HG02943 (cell line): Measurements from ENCODE around the gene PTPN21.

ENCODE experiments used
- ATAC-seq: cut with Tn5 transposase; IDR thresholded peaks from one replicate; pipeline ENCODE4 v1.9.1; 2021; ENCODE audit warnings: mild to moderate bottlenecking, low read depth, moderate library complexity; ENCODE audit not compliant: unreplicated experiment

The PTPN21 gene

GRCh38 chr14:88515499-88516221, 39.1 kb downstream of the PTPN21 start:
- ATAC-seq, result no peak

- ATAC-seq, result no peak
Measured at GRCh38 chr14:88507208-88507607, 47.6 kb downstream of the PTPN21 start.

- ATAC-seq, result no peak
Measured at GRCh38 chr14:88505621-88506020, 49.2 kb downstream of the PTPN21 start.

GRCh38 chr14:88504602-88505001, 50.2 kb downstream of the PTPN21 start:
- no peak for ATAC-seq

GRCh38 chr14:88503754-88504406, 50.9 kb downstream of the PTPN21 start:
- ATAC-seq, result no peak

- ATAC-seq, result no peak
Measured at GRCh38 chr14:88502740-88503139, 52.1 kb downstream of the PTPN21 start.

GRCh38 chr14:88500611-88501010, 54.2 kb downstream of the PTPN21 start:
- ATAC-seq, result no peak

GRCh38 chr14:88499225-88499624, 55.6 kb downstream of the PTPN21 start:
- no peak for ATAC-seq

- no peak for ATAC-seq
Measured at GRCh38 chr14:88496414-88496813, 58.4 kb downstream of the PTPN21 start.

GRCh38 chr14:88493392-88494185, 61.2 kb downstream of the PTPN21 start:
- ATAC-seq, result no peak

GRCh38 chr14:88492272-88493089, 62.3 kb downstream of the PTPN21 start:
- ATAC-seq, result peak; percentile 72

- ATAC-seq, result no peak
Measured at GRCh38 chr14:88490168-88490567, 64.6 kb downstream of the PTPN21 start.

- ATAC-seq, result no peak
Measured at GRCh38 chr14:88488897-88489296, 65.9 kb downstream of the PTPN21 start.

GRCh38 chr14:88488081-88488480, 66.7 kb downstream of the PTPN21 start:
- no peak for ATAC-seq

GRCh38 chr14:88482524-88482923, 72.3 kb downstream of the PTPN21 start:
- ATAC-seq, result no peak

GRCh38 chr14:88481794-88482193, 73.0 kb downstream of the PTPN21 start:
- ATAC-seq, result no peak

- no peak for ATAC-seq
Measured at GRCh38 chr14:88481059-88481458, 73.7 kb downstream of the PTPN21 start.

GRCh38 chr14:88479574-88479987, 75.2 kb downstream of the PTPN21 start:
- no peak for ATAC-seq

- no peak for ATAC-seq
Measured at GRCh38 chr14:88478931-88479330, 75.9 kb downstream of the PTPN21 start.

GRCh38 chr14:88477513-88478250, 77.1 kb downstream of the PTPN21 start:
- ATAC-seq, result no peak
